ENCODE measurements around the gene IL23R.

The IL23R gene

GRCh38 chr1:67250051-67250653, 83.9 kb downstream of the IL23R start:
- no peak for DNase-seq

- no peak for DNase-seq
These were observed 90.3 kb downstream of the IL23R start for GRCh38 chr1:67256291-67257172.

- no peak for DNase-seq
These were observed 90.9 kb downstream of the IL23R start for GRCh38 chr1:67257173-67257535.

- DNase-seq: no peak
These were observed 95.4 kb downstream of the IL23R start for GRCh38 chr1:67261680-67262079.

- no peak for DNase-seq
These were observed 96.5 kb downstream of the IL23R start for GRCh38 chr1:67262735-67263134.

GRCh38 chr1:67264152-67264551, 97.9 kb downstream of the IL23R start:
- no peak for DNase-seq

GRCh38 chr1:67264899-67265298, 98.6 kb downstream of the IL23R start:
- no peak for DNase-seq

GRCh38 chr1:67269061-67269460, 102.8 kb downstream of the IL23R start:
- DNase-seq: no peak

- no peak for DNase-seq
These were observed 104.3 kb downstream of the IL23R start for GRCh38 chr1:67270541-67270940.

GRCh38 chr1:67273591-67273990, 107.3 kb downstream of the IL23R start:
- no peak for DNase-seq

GRCh38 chr1:67274623-67275325, 108.5 kb downstream of the IL23R start:
- DNase-seq: no peak

GRCh38 chr1:67280696-67281095, 114.4 kb downstream of the IL23R start:
- no peak for DNase-seq

GRCh38 chr1:67281244-67281643, 115.0 kb downstream of the IL23R start:
- DNase-seq: no peak

- no peak for DNase-seq
These were observed 119.7 kb downstream of the IL23R start for GRCh38 chr1:67285780-67286488.

- no peak for DNase-seq
These were observed 124.0 kb downstream of the IL23R start for GRCh38 chr1:67290236-67290635.

- no peak for DNase-seq
These were observed 128.8 kb downstream of the IL23R start for GRCh38 chr1:67294836-67295617.

GRCh38 chr1:67298762-67299161, 132.5 kb downstream of the IL23R start:
- DNase-seq: no peak

GRCh38 chr1:67299296-67299695, 133.0 kb downstream of the IL23R start:
- no peak for DNase-seq

- no peak for DNase-seq
These were observed 134.3 kb downstream of the IL23R start for GRCh38 chr1:67300561-67300960.

- no peak for DNase-seq
These were observed 137.8 kb downstream of the IL23R start for GRCh38 chr1:67304023-67304422.

- no peak for DNase-seq
These were observed 140.3 kb downstream of the IL23R start for GRCh38 chr1:67306547-67306946.

All from NCI-H2029 (cell line).